Stimulated activated effector memory CD8-positive, alpha-beta T cell treated with anti-CD3 and anti-CD28 coated beads, Interleukin-12 subunit alpha, Interleukin-12 subunit beta, amount 100 ng/mL, for 72 hours (primary cell): Measurements from ENCODE around the gene FGD3.
A peak's percentile ranks its signal among the peaks of the same experiment; 100 is the strongest.

Experiments used
- ATAC-seq: fragments of 150-1000 bp; cut with Tn5 transposase; 2 replicates; pipeline ENCODE4 v1.10.0; 2021
- DNase-seq, 2 donors: peaks; one replicate each; pipeline ENCODE4 v3.0.0; 2021 to 2022; ENCODE audit warnings: low spot score in 2 of 2
- H3K27ac Mint-ChIP-seq: one replicate; pipeline ENCODE4 v1.8.0; 2022; ENCODE audit warnings: mild to moderate bottlenecking, mixed read lengths
- H3K36me3 Mint-ChIP-seq: one replicate; pipeline ENCODE4 v1.8.0; 2022; ENCODE audit warnings: mild to moderate bottlenecking, mixed read lengths
- H3K4me1 Mint-ChIP-seq: one replicate; pipeline ENCODE4 v1.8.0; 2022; ENCODE audit warnings: mixed read lengths
- H3K4me3 Mint-ChIP-seq: one replicate; pipeline ENCODE4 v1.8.0; 2022; ENCODE audit warnings: mild to moderate bottlenecking, mixed read lengths
- H3K9me3 Mint-ChIP-seq: one replicate; pipeline ENCODE4 v1.8.0; 2022; ENCODE audit warnings: mixed read lengths

The FGD3 gene

GRCh38 chr9:92965759-92966517 lies 18.6 kb downstream of the FGD3 start:
- peaks cover 75% of the 10 kb centered on the region for H3K36me3 Mint-ChIP-seq
- H3K27ac Mint-ChIP-seq = peak overlapping the region; percentile 98
- ATAC-seq (no peak), DNase-seq (no peak)
- peaks cover 84% of the 10 kb centered on the region for H3K4me1 Mint-ChIP-seq
- peak overlapping the region; percentile 79 for H3K4me3 Mint-ChIP-seq
- H3K9me3 Mint-ChIP-seq = peaks cover 3% of the 10 kb centered on the region

GRCh38 chr9:92966518-92966800 lies 19.1 kb downstream of the FGD3 start:
- ATAC-seq (no peak), DNase-seq (no peak)
- peaks cover 84% of the 10 kb centered on the region for H3K4me1 Mint-ChIP-seq
- peaks cover 2% of the 10 kb centered on the region for H3K9me3 Mint-ChIP-seq
- peak overlapping the region; percentile 79 for H3K4me3 Mint-ChIP-seq
- H3K36me3 Mint-ChIP-seq = peaks cover 78% of the 10 kb centered on the region
- peak overlapping the region; percentile 98 for H3K27ac Mint-ChIP-seq

GRCh38 chr9:92968081-92968480 lies 20.8 kb downstream of the FGD3 start:
- H3K36me3 Mint-ChIP-seq = peaks cover 88% of the 10 kb centered on the region
- H3K9me3 Mint-ChIP-seq = no peaks in the 10 kb centered on the region
- H3K27ac Mint-ChIP-seq = peak overlapping the region; percentile 98
- DNase-seq = no peak
- peaks cover 89% of the 10 kb centered on the region for H3K4me1 Mint-ChIP-seq
- peak overlapping the region; percentile 79 for H3K4me3 Mint-ChIP-seq
- ATAC-seq = no peak

GRCh38 chr9:92969516-92970466 lies 22.5 kb downstream of the FGD3 start:
- DNase-seq (no peak), ATAC-seq (no peak)
- Mint-ChIP-seq H3K27ac (peak overlapping the region; percentile 98), H3K9me3 (no peaks in the 10 kb centered on the region), H3K36me3 (peaks cover 88% of the 10 kb centered on the region), H3K4me3 (peak overlapping the region; percentile 79), H3K4me1 (peaks cover 99% of the 10 kb centered on the region)

GRCh38 chr9:92970467-92970923 lies 23.2 kb downstream of the FGD3 start:
- ATAC-seq = peak; percentile 52
- H3K9me3 Mint-ChIP-seq = no peaks in the 10 kb centered on the region
- no peak for DNase-seq
- peak overlapping the region; percentile 98 for H3K27ac Mint-ChIP-seq
- peaks cover 97% of the 10 kb centered on the region for H3K4me1 Mint-ChIP-seq
- H3K36me3 Mint-ChIP-seq = peaks cover 87% of the 10 kb centered on the region
- H3K4me3 Mint-ChIP-seq = peak overlapping the region; percentile 79

GRCh38 chr9:92971121-92971520 lies 23.8 kb downstream of the FGD3 start:
- Mint-ChIP-seq H3K4me1 (peaks cover 93% of the 10 kb centered on the region), H3K36me3 (peaks cover 87% of the 10 kb centered on the region), H3K27ac (peak overlapping the region; percentile 83), H3K9me3 (no peaks in the 10 kb centered on the region), H3K4me3 (peak overlapping the region; percentile 44)
- ATAC-seq (no peak), DNase-seq (no peak)

- Mint-ChIP-seq H3K9me3 (no peaks in the 10 kb centered on the region), H3K36me3 (peaks cover 87% of the 10 kb centered on the region), H3K27ac (peak overlapping the region; percentile 88), H3K4me1 (peaks cover 93% of the 10 kb centered on the region), H3K4me3 (peak overlapping the region; percentile 43)
- no peak for ATAC-seq
- DNase-seq = no peak
These were observed 24.5 kb downstream of the FGD3 start for GRCh38 chr9:92971776-92972175.

GRCh38 chr9:92973700-92974099 lies 26.4 kb downstream of the FGD3 start:
- Mint-ChIP-seq H3K9me3 (no peaks in the 10 kb centered on the region), H3K4me1 (peaks cover 87% of the 10 kb centered on the region), H3K36me3 (peaks cover 82% of the 10 kb centered on the region), H3K4me3 (peak overlapping the region; percentile 43), H3K27ac (peak overlapping the region; percentile 88)
- DNase-seq (no peak), ATAC-seq (no peak)

- no peak for DNase-seq
These were observed 26.9 kb downstream of the FGD3 start for GRCh38 chr9:92974161-92974661.

GRCh38 chr9:92974761-92975755 lies 27.7 kb downstream of the FGD3 start:
- DNase-seq = no peak
- Mint-ChIP-seq H3K27ac (peak overlapping the region; percentile 88), H3K4me1 (peaks cover 87% of the 10 kb centered on the region), H3K36me3 (peaks cover 86% of the 10 kb centered on the region), H3K9me3 (no peaks in the 10 kb centered on the region), H3K4me3 (no peak overlapping the region)
- ATAC-seq = no peak

More at GRCh38 chr9:92974161-92974661, 26.9 kb downstream of the FGD3 start:
- Mint-ChIP-seq H3K36me3 (peaks cover 86% of the 10 kb centered on the region), H3K4me3 (peak overlapping the region; percentile 43), H3K9me3 (no peaks in the 10 kb centered on the region), H3K4me1 (peaks cover 87% of the 10 kb centered on the region), H3K27ac (peak overlapping the region; percentile 88)
- no peak for ATAC-seq

- Mint-ChIP-seq H3K36me3 (peaks cover 87% of the 10 kb centered on the region), H3K27ac (peak overlapping the region; percentile 88), H3K4me3 (no peak overlapping the region), H3K9me3 (peaks cover 2% of the 10 kb centered on the region), H3K4me1 (peaks cover 82% of the 10 kb centered on the region)
- no peak for ATAC-seq
- DNase-seq = peak in 1 of 2 donors; percentile 44
These were observed 29.1 kb downstream of the FGD3 start for GRCh38 chr9:92976431-92976830.

GRCh38 chr9:92977279-92977678 lies 30.0 kb downstream of the FGD3 start:
- DNase-seq = no peak
- ATAC-seq = no peak
- peaks cover 7% of the 10 kb centered on the region for H3K9me3 Mint-ChIP-seq
- peak overlapping the region; percentile 29 for H3K4me3 Mint-ChIP-seq
- peaks cover 87% of the 10 kb centered on the region for H3K36me3 Mint-ChIP-seq
- H3K27ac Mint-ChIP-seq = peak overlapping the region; percentile 91
- H3K4me1 Mint-ChIP-seq = peaks cover 82% of the 10 kb centered on the region

- Mint-ChIP-seq H3K4me1 (peaks cover 71% of the 10 kb centered on the region), H3K9me3 (peaks cover 7% of the 10 kb centered on the region), H3K36me3 (peaks cover 87% of the 10 kb centered on the region), H3K4me3 (peak overlapping the region; percentile 52), H3K27ac (peak overlapping the region; percentile 29)
- DNase-seq = no peak
- ATAC-seq = no peak
These were observed 31.1 kb downstream of the FGD3 start for GRCh38 chr9:92978345-92978875.
